ENCODE measurements around the gene ATP13A3.

- TF ChIP-seq CTCF (IDR thresholded peaks at IDR 0.05), result no peak
- TF ChIP-seq EZH2 (IDR thresholded peaks at IDR 0.05; ENCODE audit: borderline replicate concordance, insufficient read depth, low read depth, low read length, poor library complexity, severe bottlenecking), result no peak
Measured at GRCh38 chr3:194425399-194425798, 61.4 kb downstream of the ATP13A3 start.

Data from B cell (primary cell).